Stimulated activated CD4-positive, alpha-beta T cell treated with anti-CD3 and anti-CD28 coated beads, Interleukin-1b, Interleukin-23, amount 100 ng/mL, for 4 hours (primary cell): Measurements from ENCODE around the gene FAM43A.

Experiments used
- DNase-seq, 2 donors: peaks; one replicate each; pipeline ENCODE4 v3.0.0-alpha.2; 2020; ENCODE audit warnings: low read depth in 2 of 2

Gene FAM43A

DNA sequence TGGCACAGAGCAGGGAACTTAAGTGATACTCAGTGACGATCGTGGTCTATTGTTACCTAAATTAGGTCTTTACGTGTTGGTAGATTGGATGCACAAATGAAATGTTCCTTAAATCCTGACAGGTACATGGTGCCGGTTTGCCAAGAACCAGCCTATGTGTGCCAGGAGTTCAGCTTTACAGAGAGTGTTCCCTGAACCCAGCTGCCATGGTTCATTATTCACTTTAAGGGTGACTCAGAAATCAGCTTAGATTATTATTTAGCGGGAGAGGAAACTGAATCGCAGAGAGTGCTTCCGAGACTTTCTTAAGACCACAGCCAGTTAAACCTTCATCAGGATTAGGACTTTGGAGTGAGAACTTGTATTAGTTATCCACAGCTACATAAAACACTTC is 21.5 kb downstream of the FAM43A start:
- DNase-seq, result no peak

DNA sequence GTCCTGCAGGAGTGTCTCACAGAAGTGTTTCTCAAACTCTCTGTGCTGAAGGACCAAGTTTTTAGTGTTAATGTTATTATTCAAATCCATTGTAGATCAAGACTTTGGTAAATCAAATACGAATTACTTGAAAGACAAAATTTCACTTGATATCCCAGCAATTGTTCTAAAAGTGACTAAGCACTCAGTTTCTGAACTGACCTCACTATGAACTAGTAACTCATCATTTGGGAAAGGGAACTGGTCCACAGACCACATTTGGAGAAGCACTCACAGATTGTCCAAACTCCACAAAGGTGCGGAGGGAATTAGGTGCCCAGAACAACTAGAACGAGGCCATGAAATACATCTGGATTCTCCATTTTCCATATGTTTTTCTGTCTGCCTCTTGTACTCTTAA is 25.6 kb downstream of the FAM43A start:
- no peak for DNase-seq

DNA sequence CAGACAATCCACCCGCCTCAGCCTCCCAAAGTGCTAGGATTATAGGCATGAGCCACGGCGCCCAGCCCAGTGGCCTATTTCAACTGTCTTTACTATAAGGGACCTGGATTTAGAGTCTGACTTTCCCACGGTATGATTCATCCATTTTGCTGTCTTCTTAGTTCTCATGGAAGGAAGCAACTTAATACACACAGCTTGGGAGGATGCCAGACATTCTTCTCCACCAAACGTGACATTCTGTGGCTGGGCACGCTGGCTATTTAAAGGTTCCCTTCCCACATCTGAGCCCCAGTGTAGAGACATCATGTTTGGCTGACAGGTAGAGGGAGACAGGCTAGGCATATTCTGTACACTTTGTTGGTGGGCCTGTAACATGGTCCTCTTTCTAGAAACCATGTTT is 26.2 kb downstream of the FAM43A start:
- no peak for DNase-seq

DNA sequence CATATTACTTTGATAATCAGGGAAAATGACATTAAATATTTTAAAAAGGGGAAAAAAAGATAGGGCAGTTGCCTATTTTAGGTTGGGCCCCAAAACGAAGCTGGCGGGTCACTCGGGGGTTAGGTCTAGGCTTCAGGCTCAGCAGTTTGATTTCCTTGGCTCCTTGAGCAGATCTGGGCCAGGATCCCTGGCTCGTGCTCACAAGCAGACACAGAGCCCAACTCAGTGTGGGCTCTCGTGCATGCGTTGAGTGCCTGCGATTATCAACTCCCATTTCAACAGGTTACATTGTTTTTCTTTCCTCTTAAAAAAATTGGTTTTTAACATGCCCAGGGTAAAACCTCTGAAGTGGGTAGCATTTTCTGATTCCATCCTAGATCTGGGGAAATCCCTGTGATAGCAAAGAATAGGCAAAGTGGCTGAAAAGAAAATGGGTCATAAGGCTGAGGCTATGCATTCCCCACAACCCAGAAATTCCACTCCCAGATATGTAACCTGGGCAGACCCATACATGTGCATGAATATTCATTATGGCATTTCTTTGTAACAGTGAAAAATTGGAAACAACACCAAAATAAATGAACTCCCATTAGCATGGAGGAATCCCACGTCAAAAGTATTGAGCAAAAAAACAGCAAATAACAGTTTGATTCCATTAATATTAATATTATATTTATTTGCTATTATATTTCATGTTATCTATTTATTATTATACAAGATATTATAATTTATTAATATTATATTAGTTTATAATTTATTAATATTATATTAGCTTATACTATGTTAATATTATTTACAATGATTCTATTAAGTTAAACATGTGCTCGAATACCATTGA is 27.8 kb downstream of the FAM43A start:
- DNase-seq, result no peak

DNA sequence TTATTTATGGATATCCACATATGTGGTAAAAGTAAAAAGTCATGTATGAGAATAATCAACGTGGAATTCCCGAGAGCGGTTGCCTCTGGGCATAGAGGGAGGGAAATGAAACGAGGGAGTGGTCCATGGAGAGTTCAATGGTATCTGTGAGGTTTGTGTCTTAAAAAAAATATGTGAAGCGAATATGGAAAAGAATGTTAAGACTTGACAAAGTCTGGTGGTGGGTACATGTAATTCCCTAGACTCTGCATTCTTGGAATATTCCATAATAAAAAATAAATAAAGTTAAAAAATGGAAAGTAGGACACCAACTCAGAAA is 28.4 kb downstream of the FAM43A start:
- no peak for DNase-seq

DNA sequence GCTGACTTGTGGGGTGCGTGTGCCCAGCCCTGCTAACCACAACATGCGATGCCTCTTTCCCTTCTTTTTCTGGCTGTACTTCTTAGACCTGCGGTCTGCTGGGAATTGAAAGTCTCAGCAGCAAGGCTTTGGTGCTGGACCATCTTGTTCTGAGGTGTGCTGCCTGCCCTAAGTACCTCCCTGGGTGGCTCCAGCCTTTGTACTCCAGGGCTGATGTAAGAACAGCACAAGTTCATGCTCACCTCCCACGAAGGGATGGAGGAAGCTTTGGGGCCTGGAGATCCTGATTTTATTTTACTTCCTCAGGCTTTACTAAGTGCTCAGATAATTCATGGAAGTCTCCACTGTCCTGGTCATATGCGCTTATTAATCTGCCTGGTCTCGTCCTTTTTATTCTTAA is 28.9 kb downstream of the FAM43A start:
- DNase-seq, result no peak

DNA sequence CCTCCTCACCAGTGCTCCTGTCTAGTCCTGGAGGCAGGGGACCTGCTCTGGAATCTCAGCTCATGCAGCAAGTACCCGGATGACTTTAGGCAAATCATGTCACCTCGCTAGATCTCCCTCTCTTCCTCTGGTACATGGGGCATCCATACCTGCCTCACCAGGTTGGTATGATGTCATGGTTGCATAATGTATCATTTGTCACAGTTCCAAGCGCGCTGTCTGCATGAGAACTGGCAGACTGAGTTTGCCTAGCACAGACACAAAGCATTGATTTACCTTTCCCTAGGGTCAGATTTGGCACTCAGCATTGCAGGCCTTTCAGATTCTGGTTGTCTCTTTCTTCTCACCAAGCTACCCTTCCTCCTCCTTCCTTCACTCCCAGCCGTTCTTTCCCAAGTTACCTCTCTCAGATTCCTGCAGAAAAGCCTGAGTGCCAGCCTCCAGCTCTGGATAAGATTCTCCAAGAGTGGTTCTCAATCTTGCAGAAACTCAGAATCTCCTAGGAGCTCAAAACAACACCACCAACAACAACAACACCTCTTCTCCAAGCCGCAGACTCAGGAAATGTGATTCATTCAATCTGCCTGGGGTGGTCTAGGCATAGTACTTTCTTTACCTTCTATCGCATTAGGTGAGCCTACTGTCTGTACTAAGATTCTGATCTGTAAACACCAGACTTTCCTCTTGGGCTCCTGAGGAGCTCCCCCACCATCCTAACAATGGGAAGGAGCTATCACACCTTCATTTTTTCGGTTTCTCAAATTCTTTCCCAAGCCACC is 29.5 kb downstream of the FAM43A start:
- no peak for DNase-seq

DNA sequence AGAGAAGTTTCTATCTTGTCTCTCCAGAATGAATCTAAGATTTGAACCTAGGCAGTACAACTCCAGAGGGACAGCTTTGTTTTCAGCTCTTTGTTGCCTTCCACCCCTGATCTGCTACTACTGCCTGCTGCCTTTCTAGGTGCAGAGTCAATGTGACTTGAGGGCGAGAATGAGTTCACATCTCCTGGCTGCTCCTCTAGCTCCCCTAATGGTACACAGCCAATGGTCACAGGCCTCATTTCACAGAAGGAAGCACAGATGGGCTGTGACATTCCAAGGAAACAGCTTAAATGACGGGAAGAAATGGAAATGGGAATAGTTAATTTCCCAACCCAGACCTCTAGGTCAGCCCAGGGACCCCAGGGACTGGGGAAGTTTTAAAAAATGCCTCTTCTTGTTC is 32.4 kb downstream of the FAM43A start:
- DNase-seq, result no peak

DNA sequence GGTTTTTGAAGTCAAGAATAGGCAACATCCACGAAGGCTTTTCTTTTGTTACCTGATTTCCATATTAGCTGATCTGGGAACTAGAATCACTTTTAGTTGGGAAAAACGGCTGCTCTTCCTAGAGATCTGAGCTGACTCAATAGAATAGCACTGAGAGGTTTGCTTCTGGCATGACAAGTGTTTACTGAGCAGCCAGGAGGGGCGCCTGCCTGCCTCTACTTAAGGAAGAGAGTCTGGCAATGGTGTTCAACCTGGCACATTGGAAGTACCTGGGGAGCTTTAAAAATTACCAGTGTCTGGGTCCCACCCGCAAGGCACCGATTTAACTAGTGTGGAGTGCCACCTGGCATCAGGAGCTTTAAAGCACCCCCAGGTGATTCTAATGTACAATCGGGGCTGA is 34.4 kb downstream of the FAM43A start:
- DNase-seq, result no peak

DNA sequence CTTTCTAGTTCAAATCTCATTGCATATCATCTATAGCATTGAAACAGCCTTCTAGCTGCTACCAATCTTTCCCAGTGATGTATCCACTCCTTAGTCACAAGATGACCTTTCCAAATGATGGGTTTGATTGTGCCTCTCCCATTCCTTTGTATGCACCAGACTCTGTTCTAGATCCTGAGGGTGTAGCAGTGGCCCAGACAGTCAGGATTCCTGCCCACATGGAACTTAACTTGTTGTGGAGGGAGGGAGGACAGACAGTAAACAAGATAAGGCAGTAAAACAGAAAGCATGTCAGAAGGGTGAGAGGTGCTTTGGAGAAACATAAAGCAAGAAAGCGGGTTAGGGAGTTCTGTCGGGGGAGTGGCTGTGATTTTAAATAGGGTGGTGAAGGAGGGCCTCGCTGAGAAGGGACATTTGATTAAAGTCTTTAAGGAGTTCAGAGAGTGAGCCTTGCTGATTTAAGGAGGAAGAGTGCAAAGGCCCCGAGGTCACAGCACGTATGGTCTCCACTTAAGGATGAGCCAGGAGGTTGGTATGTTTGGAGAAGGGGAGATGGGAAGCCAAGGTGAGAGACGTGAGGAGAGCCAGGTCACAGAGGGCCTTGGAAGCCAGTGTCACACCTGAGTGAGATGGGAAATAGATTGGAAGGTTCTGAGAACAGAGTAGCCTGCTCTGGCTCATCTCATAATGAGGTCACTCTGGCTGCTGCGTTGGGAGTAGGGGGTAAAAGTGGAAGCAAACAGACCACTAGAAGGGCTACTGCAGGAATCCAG is 38.3 kb downstream of the FAM43A start:
- no peak for DNase-seq

DNA sequence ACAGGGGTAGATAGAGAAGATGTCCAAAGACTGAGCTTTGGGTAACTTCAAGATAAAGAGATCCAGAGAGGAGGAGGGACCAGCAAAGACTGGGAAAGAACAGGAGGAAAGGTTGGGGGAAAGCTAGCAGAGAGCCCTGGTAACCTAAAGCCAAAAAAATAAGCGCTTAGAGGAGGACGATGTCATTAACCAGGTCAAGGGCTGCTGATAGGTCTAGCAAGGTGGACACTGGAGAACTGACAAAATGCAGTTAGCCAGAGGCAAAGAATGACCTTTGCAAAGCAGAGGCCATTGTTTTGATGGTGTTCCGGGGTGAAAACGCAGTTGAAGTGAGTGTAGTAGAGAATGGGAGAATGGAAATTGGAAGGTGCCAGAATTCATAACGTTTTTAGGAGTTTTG is 39.7 kb downstream of the FAM43A start:
- no peak for DNase-seq

DNA sequence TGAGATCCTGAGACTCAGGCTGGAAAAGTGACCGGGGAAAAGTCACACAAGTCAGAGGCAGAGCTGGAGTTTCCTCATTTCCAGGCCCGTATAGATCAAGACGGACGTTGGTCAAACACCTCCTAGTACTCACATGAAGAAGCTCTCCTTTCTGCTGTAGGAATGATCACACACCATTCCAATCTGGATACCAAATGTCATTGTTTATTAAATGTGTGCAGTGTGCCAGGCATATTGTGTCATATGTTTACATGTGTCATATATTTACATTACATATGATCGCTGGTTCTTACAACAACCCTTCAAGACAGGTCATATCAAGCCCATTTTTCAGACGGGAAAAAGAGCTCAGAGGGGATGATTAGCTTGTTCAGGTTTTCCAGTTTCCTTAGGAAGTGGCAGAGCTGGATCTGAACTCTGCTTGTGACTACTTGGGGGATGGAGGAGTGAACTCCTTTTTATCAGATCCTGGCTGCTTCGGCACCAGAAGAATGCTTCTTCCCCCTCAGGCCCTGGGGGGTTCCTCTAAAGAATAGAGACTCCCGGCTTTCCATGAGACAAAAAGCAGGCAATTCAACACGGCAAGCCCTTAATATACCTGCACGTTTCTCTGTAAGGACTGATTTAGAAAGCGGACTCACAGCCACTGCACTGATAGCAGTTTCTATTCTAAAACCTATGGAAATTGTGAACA is 41.9 kb downstream of the FAM43A start:
- no peak for DNase-seq

DNA sequence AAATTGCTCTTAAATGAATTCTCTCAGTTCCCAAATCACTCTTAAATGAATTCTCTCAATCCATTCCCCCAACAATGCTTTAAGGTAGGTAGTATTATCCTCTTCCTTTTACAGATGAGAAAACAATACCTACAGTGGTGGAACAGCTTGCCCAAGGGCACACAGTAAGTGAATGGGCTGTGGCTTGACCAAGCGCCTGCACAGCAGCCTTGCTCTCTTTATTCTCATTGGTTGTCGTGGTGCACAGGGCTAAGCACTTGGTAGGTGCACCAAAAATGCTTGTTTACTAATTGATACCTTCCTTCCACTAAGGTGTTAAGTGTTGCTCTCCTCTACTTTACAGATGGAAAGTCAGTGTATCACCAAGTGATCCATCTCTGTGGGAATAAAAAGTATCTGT is 43.3 kb downstream of the FAM43A start:
- DNase-seq, result no peak

DNA sequence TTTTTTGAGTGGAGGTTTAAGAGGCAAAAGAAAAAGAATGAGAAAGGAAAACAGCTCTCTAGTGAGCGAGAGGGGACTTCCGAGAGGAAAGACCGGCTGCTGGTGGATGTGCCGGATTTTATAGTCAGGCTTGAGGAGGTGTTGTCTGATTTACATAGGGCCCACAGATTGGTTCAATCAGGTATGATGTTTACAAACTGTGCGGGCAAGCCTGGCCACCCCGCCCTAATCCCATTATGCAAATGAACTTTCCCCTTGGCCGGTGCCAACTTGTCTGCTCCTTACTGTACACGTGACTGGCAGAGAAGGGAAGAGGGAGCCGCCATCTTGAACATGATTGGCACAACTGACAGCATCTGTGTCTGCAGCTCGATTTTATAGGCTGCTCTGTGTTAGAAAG is 44.7 kb downstream of the FAM43A start:
- DNase-seq, result no peak

DNA sequence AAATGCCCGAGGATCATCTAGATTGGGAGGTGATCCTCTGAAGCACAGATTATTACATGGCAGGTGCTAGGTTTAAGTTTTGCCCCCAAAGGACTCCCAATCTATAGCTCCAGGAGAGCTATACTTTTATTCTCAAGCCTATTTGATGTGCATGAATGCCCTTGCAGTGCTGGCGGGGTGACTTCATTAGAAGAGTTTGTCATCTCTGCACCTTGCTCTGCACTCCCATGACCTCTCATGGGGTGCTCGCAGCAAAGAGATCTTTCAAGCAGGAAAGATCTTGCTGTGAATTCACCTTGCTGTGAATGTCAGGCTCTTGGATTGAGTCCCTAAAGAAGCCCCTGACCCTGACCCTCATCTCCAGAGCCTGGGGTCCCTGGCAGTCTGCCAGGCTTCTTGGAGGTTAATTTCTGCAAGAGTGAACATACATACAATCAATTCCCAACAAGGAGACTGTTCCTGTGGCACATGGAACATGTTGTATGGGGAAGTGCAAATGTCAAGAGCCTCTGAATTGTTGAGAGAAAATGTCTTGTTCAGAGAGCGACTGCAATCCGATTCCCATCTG is 45.9 kb downstream of the FAM43A start:
- DNase-seq, result no peak

DNA sequence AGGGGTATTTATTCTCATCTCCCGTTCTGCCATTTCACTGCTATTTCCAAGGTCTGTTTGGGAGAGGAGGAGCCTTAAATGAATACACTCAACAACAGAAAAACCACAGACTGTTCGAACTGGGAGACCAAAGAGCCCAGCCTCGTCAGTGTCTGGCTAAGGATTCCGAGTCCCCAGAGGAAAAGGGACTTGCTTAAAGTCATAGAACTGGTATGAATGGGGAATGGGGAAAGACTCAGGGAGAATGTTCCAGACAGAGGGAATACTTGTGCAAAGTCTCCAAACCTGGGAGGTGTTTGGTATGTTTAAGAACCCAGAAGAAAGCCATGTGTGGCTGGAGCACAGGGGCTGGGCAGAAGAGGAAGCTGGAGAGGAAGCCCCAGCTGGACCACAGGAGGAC is 46.9 kb downstream of the FAM43A start:
- no peak for DNase-seq

DNA sequence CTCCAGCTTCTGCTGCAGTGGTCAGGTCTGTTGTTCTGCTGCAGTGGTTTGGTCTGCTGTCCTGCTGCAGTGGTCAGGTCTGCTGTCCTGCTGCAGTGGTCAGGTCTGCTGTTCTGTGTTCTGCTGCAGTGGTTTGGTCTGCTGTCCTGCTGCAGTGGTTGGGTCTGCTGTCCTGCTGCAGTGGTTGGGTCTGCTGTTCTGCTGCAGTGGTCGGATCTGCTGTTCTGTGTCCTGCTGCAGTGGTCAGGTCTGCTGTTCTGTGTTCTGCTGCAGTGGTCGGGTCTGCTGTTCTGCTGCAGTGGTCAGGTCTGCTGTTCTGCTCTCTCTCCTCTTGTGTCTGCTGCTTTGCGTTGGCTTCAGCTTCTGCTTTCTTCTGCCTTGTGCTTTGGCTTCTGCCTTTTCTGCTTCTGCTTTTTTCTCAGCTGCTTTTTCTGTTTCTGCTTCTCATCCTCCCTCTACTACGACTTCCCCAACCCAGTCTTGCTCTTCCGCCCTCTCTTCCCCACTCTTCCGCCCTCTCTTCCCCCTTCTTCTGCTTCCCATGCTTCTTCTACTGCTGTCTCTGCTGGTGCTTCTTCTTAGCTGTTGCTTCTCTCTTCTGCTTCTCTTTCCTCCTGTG is 50.7 kb downstream of the FAM43A start:
- DNase-seq, result no peak

DNA sequence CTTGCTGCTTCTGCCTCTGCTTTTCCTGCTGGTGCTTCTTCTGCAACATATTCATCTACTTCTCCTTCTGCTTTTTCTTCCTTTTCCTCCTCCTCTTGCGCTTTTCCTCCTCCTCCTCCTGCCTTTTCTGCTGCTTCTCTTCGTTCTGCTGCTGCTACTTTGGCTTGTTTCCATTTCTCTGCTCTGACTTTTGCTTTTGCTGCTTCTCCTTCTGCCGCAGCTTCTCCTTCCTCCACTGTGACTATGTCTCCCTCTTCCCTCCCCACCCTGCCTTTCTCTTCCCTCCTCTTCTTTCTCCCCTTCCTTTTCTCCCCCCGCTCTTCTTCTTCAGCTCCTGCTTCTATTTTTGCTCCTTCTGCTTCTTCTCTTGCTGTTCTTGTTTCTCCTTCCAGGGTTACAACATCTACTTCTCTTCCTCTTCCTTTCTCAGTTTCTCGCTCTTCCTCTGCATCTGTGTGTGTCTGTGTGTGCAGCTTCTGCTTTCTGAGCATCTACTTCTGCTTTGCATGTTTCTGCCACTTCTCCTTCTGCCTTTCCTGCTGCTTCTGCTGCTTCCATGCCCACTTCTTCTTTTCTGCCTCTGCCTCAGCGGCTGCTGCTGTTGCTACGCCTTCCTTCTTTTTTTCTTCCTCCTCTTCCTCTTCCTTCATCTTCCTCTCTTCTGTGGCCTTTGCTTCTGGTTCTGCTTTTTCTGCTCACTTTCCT is 51.4 kb downstream of the FAM43A start:
- DNase-seq, result no peak
